ENCODE measurements around the gene RIMBP3C. TPM values are rescaled to one million over a fixed set of nuclear protein-coding genes. Genes with fewer than 3 reads are reported as not detected.
"Not testable (repeated sequence)": the region's sequence is repeated elsewhere in the genome, so short reads cannot be mapped to it uniquely, and the experiment has no call there.

Gene RIMBP3C
- under 0.01 and 0.50 TPM in 2 replicates for total RNA-seq
- 0.02 and 0.03 TPM in 2 replicates for polyA plus RNA-seq
- 0.06 TPM in 1 of 2 replicates, not detected in the other for polyA plus RNA-seq (2012)
- 1.3 and 1.8 TPM in 2 replicates for polyA minus RNA-seq (ENCODE audit: low replicate concordance)

- H3K9ac ChIP-seq (ENCODE audit: insufficient read depth, low read length); H3K27ac ChIP-seq (ENCODE audit: insufficient read depth, low read length); DNase-seq (ENCODE audit: low read depth in 2 of 2): not testable (repeated sequence)
Measured at GRCh38 chr22:21551361-21551760, at the start of gene RIMBP3C. Gene RIMBP3C, minus strand, starts transcription at chr22:21551461. Its CDS starts 485 bp downstream, at chr22:21550976.

GRCh38 chr22:21599053-21599893 is 48.0 kb upstream of the RIMBP3C start:
- Histone ChIP-seq H3K79me2 (ENCODE audit: control insufficient read depth, insufficient read depth, low read length) (peaks cover 75% of the 10 kb centered on the region), H3K9ac (ENCODE audit: insufficient read depth, low read length) (no peak overlapping the region), H3K9me3 (ENCODE audit: control insufficient read depth, insufficient read depth, low read depth, low read length) (no peaks in the 10 kb centered on the region), H3K36me3 (ENCODE audit: control insufficient read depth, insufficient read depth, low read length) (peaks cover 5% of the 10 kb centered on the region), H2AFZ (ENCODE audit: low read length) (no peak overlapping the region), H3K4me1 (ENCODE audit: control insufficient read depth, extremely low read depth, insufficient read depth, low read length) (no peaks in the 10 kb centered on the region), H3K4me2 (ENCODE audit: extremely low read depth, insufficient read depth, low read length) (no peak overlapping the region), H3K4me3 (replicated peaks in 1 of 4; ENCODE audit: control extremely low read depth in 1 of 4, insufficient read depth in 1 of 4, low read depth in 3 of 4, low read length in 4 of 4) (no peak overlapping the region), H3K27ac (ENCODE audit: insufficient read depth, low read length) (no peak overlapping the region), H4K20me1 (ENCODE audit: control insufficient read depth, extremely low read depth, insufficient read depth, low read length) (no peaks in the 10 kb centered on the region), H3K27me3 (ENCODE audit: control insufficient read depth, insufficient read depth, low read length) (no peaks in the 10 kb centered on the region)
- TF ChIP-seq CTCF (conservative IDR thresholded peaks at IDR 0.05 in 1 of 2, IDR thresholded peaks at IDR 0.05 in 1 of 2; ENCODE audit: low read depth in 1 of 2, low read length in 2 of 2) (no peak), EZH2 (IDR thresholded peaks at IDR 0.05; ENCODE audit: low read length, missing control alignments) (no peak)
- no peak for DNase-seq (ENCODE audit: low read depth in 2 of 2)

More at GRCh38 chr22:21551361-21551760, at the start of gene RIMBP3C:
- H3K27me3 ChIP-seq (ENCODE audit: control insufficient read depth, insufficient read depth, low read length); H3K79me2 ChIP-seq (ENCODE audit: control insufficient read depth, insufficient read depth, low read length); H2AFZ ChIP-seq (ENCODE audit: low read length); H3K9me3 ChIP-seq (ENCODE audit: control insufficient read depth, insufficient read depth, low read depth, low read length); H3K4me1 ChIP-seq (ENCODE audit: control insufficient read depth, extremely low read depth, insufficient read depth, low read length); H3K36me3 ChIP-seq (ENCODE audit: control insufficient read depth, insufficient read depth, low read length); H4K20me1 ChIP-seq (ENCODE audit: control insufficient read depth, extremely low read depth, insufficient read depth, low read length); H3K4me3 ChIP-seq (replicated peaks in 1 of 4; ENCODE audit: control extremely low read depth in 1 of 4, insufficient read depth in 1 of 4, low read depth in 3 of 4, low read length in 4 of 4); H3K4me2 ChIP-seq (ENCODE audit: extremely low read depth, insufficient read depth, low read length): not testable (repeated sequence)

GRCh38 chr22:21598302-21598701 is 47.0 kb upstream of the RIMBP3C start:
- H2AFZ ChIP-seq (ENCODE audit: low read length): no peak overlapping the region
- no peaks in the 10 kb centered on the region for H3K4me1 ChIP-seq (ENCODE audit: control insufficient read depth, extremely low read depth, insufficient read depth, low read length)
- no peaks in the 10 kb centered on the region for H4K20me1 ChIP-seq (ENCODE audit: control insufficient read depth, extremely low read depth, insufficient read depth, low read length)
- H3K27ac ChIP-seq (ENCODE audit: insufficient read depth, low read length): no peak overlapping the region
- H3K79me2 ChIP-seq (ENCODE audit: control insufficient read depth, insufficient read depth, low read length): peaks cover 82% of the 10 kb centered on the region
- DNase-seq (ENCODE audit: low read depth in 2 of 2): no peak
- no peak overlapping the region for H3K9ac ChIP-seq (ENCODE audit: insufficient read depth, low read length)
- H3K4me3 ChIP-seq (replicated peaks in 1 of 4; ENCODE audit: control extremely low read depth in 1 of 4, insufficient read depth in 1 of 4, low read depth in 3 of 4, low read length in 4 of 4): no peak overlapping the region
- H3K36me3 ChIP-seq (ENCODE audit: control insufficient read depth, insufficient read depth, low read length): peaks cover 12% of the 10 kb centered on the region
- no peak overlapping the region for H3K4me2 ChIP-seq (ENCODE audit: extremely low read depth, insufficient read depth, low read length)
- no peaks in the 10 kb centered on the region for H3K9me3 ChIP-seq (ENCODE audit: control insufficient read depth, insufficient read depth, low read depth, low read length)
- H3K27me3 ChIP-seq (ENCODE audit: control insufficient read depth, insufficient read depth, low read length): no peaks in the 10 kb centered on the region
- TF ChIP-seq EZH2 (IDR thresholded peaks at IDR 0.05; ENCODE audit: low read length, missing control alignments) (no peak), CTCF (conservative IDR thresholded peaks at IDR 0.05 in 1 of 2, IDR thresholded peaks at IDR 0.05 in 1 of 2; ENCODE audit: low read depth in 1 of 2, low read length in 2 of 2) (no peak)

- H3K9me3 ChIP-seq (ENCODE audit: control insufficient read depth, insufficient read depth, low read depth, low read length); H3K4me3 ChIP-seq (replicated peaks in 1 of 4; ENCODE audit: control extremely low read depth in 1 of 4, insufficient read depth in 1 of 4, low read depth in 3 of 4, low read length in 4 of 4); H2AFZ ChIP-seq (ENCODE audit: low read length); H3K4me2 ChIP-seq (ENCODE audit: extremely low read depth, insufficient read depth, low read length); H4K20me1 ChIP-seq (ENCODE audit: control insufficient read depth, extremely low read depth, insufficient read depth, low read length); H3K27me3 ChIP-seq (ENCODE audit: control insufficient read depth, insufficient read depth, low read length); H3K9ac ChIP-seq (ENCODE audit: insufficient read depth, low read length); H3K4me1 ChIP-seq (ENCODE audit: control insufficient read depth, extremely low read depth, insufficient read depth, low read length); DNase-seq (ENCODE audit: low read depth in 2 of 2); H3K27ac ChIP-seq (ENCODE audit: insufficient read depth, low read length): not testable (repeated sequence)
- peaks cover 85% of the 10 kb centered on the region for H3K79me2 ChIP-seq (ENCODE audit: control insufficient read depth, insufficient read depth, low read length)
- peaks cover 15% of the 10 kb centered on the region for H3K36me3 ChIP-seq (ENCODE audit: control insufficient read depth, insufficient read depth, low read length)
Measured at GRCh38 chr22:21596356-21597135, 45.3 kb upstream of the RIMBP3C start.

Data from fibroblast of lung (primary cell).